CD4-positive, CD25-positive, alpha-beta regulatory T cell (primary cell): ENCODE data around the gene DCAF15. TPM values are rescaled to one million over a fixed set of nuclear protein-coding genes. Genes with fewer than 3 reads are reported as not detected.
"Not testable (repeated sequence)": the region's sequence is repeated elsewhere in the genome, so short reads cannot be mapped to it uniquely, and the experiment has no call there.

Experiments used
- ATAC-seq, 2 donors: fragments of 150-1000 bp; cut with Tn5 transposase; one replicate each; pipeline ENCODE4 v1.10.0; 2021; ENCODE audit warnings: low read depth in 2 of 2, moderate number of reproducible peaks in 2 of 2, moderate library complexity in 1 of 2
- DNase-seq, 3 donors: peaks; one replicate each; pipeline versions ENCODE4 v3.0.0 to v3.0.0-alpha.2; 2012 to 2022; ENCODE audit warnings: mixed read lengths in 1 of 3
- H3K27ac ChIP-seq: one replicate; pipeline ENCODE4 v1.7.0; 2013; ENCODE audit warnings: mild to moderate bottlenecking, low read length; ENCODE audit not compliant: insufficient read depth, poor library complexity, severe bottlenecking
- H3K27me3 ChIP-seq: one replicate; pipeline ENCODE4 v1.7.0; 2013; ENCODE audit warnings: low read length; ENCODE audit not compliant: control insufficient read depth, insufficient read depth
- H3K36me3 ChIP-seq: one replicate; pipeline ENCODE4 v1.7.0; 2013; ENCODE audit warnings: mild to moderate bottlenecking, low read length, moderate library complexity; ENCODE audit not compliant: control insufficient read depth, insufficient read depth
- H3K4me1 ChIP-seq: 2 replicates; pipeline ENCODE4 v1.7.0; 2013; ENCODE audit warnings: mild to moderate bottlenecking, low read length; ENCODE audit not compliant: insufficient read depth, control insufficient read depth, poor library complexity, severe bottlenecking
- H3K4me3 ChIP-seq: one replicate; pipeline ENCODE4 v1.7.0; 2013; ENCODE audit warnings: low read depth, mild to moderate bottlenecking, low read length, moderate library complexity
- H3K9me3 ChIP-seq, 2 experiments: 1 replicate in 1 of 2; 2 replicates in 1 of 2; pipeline ENCODE4 v1.7.0; 2013; ENCODE audit warnings: low read length in 2 of 2, mild to moderate bottlenecking in 1 of 2, moderate library complexity in 1 of 2; ENCODE audit not compliant: control insufficient read depth in 2 of 2
- H3K27ac Mint-ChIP-seq, 3 donors: one replicate each; pipeline ENCODE4 v1.8.0; 2020 to 2022; ENCODE audit warnings: mild to moderate bottlenecking in 3 of 3, mixed read lengths in 3 of 3, moderate library complexity in 2 of 3
- H3K27me3 Mint-ChIP-seq: one replicate; pipeline ENCODE4 v1.8.0; 2022; ENCODE audit warnings: mild to moderate bottlenecking, mixed read lengths
- H3K36me3 Mint-ChIP-seq: one replicate; pipeline ENCODE4 v1.8.0; 2020; ENCODE audit warnings: mixed read lengths
- H3K4me1 Mint-ChIP-seq, 4 donors: one replicate each; pipeline ENCODE4 v1.8.0; 2020 to 2022; ENCODE audit warnings: mixed read lengths in 4 of 4, mild to moderate bottlenecking in 1 of 4
- H3K4me3 Mint-ChIP-seq, 4 donors: one replicate each; pipeline ENCODE4 v1.8.0; 2020 to 2022; ENCODE audit warnings: mild to moderate bottlenecking in 4 of 4, mixed read lengths in 4 of 4, moderate library complexity in 3 of 4
- H3K9me3 Mint-ChIP-seq, 7 donors: one replicate each; pipeline ENCODE4 v1.8.0; 2020 to 2022; ENCODE audit warnings: mixed read lengths in 7 of 7, mild to moderate bottlenecking in 3 of 7, moderate library complexity in 2 of 7
- polyA plus RNA-seq, 4 donors: library from polyadenylated mRNA; unstranded; fragments of 300-500 nt; fragmentation: Illumina TruSeq; gene quantifications; one replicate each; pipeline ENCODE4 v1.2.3, GENCODE V29; 2021
- total RNA-seq: library from RNA; stranded (reverse); gene quantifications from one replicate; pipeline ENCODE4 v1.2.3, GENCODE V29; 2022

The DCAF15 gene
- total and polyA plus RNA-seq, 5 donors from 2014 or later, result 5.3 to 82.9 (median 6.2) TPM

DNA sequence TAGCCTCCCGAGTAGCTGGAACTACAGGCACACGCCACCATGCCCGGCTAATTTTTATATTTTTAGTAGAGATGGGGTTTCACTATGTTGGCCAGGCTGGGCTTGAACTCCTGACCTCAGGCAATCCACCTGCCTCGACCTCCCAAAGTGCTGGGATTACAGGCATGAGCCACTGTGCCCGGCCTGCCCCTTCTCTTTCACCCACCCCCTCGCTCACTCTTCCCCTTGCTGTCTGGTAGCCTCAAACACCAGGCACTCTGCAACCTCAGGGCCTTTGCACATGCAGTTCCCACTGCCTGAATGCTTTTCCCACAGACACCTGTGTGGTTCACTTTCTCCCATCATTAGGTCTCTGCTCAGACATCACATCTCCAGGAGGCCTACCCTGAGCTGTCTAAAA, 30.2 kb upstream of the DCAF15 start:
- H3K27ac ChIP-seq, H3K9me3 Mint-ChIP-seq, H3K4me3 ChIP-seq, H3K27ac Mint-ChIP-seq, DNase-seq, H3K4me1 ChIP-seq, H3K4me1 Mint-ChIP-seq, H3K4me3 Mint-ChIP-seq, H3K27me3 Mint-ChIP-seq, ATAC-seq, H3K9me3 ChIP-seq, H3K27me3 ChIP-seq: not testable (repeated sequence)
- peaks cover 31% of the 10 kb centered on the region for H3K36me3 ChIP-seq
- peaks cover 32% of the 10 kb centered on the region for H3K36me3 Mint-ChIP-seq

DNA sequence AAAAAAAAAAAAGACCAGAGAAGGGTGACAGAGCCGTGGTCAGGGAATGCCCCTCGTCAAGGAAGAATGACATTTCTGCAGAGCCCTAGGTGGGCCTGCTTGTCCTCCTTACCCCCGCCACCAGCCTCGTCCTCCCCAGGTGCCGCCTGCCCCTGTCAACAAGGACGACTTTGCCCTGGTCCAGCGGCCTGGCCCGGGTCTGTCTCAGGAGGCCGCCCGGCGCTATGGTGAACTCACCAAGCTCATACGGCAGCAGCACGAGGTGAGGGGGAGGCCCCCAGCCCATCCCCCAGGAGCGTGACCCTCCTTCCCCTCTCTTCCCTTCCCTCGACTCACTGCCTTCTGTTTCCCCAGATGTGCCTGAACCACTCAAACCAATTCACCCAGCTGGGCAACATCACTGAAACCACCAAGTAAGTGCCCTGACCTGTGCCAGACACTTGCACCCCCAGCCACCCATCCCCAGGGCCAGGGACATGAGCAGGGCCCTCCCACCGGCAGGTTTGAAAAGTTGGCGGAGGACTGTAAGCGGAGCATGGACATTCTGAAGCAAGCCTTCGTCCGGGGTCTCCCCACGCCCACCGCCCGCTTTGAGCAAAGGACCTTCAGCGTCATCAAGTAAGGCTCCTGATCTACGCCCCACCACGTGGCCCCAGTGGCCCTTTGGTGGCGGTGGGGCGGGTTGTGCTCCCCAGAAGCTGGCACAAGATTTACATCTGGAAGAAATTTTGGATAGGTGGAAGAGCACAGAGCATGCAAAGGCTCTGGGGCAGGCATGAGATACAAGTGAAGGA, 28.9 kb upstream of the DCAF15 start:
- Mint-ChIP-seq H3K27ac (no peak overlapping the region), H3K36me3 (peaks cover 36% of the 10 kb centered on the region)
- no peak for ATAC-seq

GRCh38 chr19:13926010-13926409, 26.3 kb upstream of the DCAF15 start:
- Mint-ChIP-seq H3K27me3 (no peaks in the 10 kb centered on the region), H3K9me3 (peaks cover 0 to 2% (median 0%) of the 10 kb centered on the region in 7 donors), H3K27ac (no peak overlapping the region), H3K4me1 (peaks cover 0 to 2% (median 0%) of the 10 kb centered on the region in 4 donors), H3K4me3 (no peak overlapping the region), H3K36me3 (peaks cover 35% of the 10 kb centered on the region)
- Histone ChIP-seq H3K36me3 (peaks cover 23% of the 10 kb centered on the region), H3K27ac (no peak overlapping the region), H3K27me3 (no peaks in the 10 kb centered on the region), H3K4me3 (no peak overlapping the region), H3K4me1 (no peaks in the 10 kb centered on the region), H3K9me3 (no peaks in the 10 kb centered on the region)
- ATAC-seq (no peak), DNase-seq (no peak)

More for the DNA sequence above, 28.9 kb upstream of the DCAF15 start:
- Histone ChIP-seq H3K36me3 (peaks cover 34% of the 10 kb centered on the region), H3K27ac (no peak overlapping the region), H3K4me3 (no peak overlapping the region), H3K9me3 (no peaks in the 10 kb centered on the region), H3K4me1 (no peaks in the 10 kb centered on the region), H3K27me3 (no peaks in the 10 kb centered on the region)
- no peak for DNase-seq
- H3K27me3 Mint-ChIP-seq, result no peaks in the 10 kb centered on the region
- peaks cover 0 to 4% (median 0%) of the 10 kb centered on the region in 4 donors for H3K4me1 Mint-ChIP-seq
- peaks cover 0 to 3% (median 0%) of the 10 kb centered on the region in 7 donors for H3K9me3 Mint-ChIP-seq
- no peak overlapping the region for H3K4me3 Mint-ChIP-seq

DNA sequence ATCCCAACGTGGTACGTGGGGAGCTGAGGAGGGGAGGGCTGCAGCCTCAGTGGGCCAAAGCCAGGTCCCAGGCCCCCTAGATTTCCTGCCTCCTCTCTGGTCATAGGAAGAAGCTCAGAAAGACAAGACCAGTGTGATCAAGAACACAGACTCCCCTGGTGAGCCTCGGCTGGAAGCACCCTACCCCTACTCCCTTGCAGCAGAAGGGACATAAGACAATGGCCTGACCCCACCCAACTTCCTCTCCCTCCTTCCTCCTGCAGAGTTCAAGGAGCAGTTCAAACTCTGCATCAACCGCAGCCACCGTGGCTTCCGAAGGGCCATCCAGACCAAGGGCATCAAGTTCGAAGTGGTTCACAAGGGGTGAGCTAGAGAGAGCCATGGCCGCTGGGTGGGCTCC, 25.6 kb upstream of the DCAF15 start:
- no peaks in the 10 kb centered on the region for H3K4me1 ChIP-seq
- no peaks in the 10 kb centered on the region for H3K27me3 ChIP-seq
- no peak for ATAC-seq
- Mint-ChIP-seq H3K4me1 (no peaks in the 10 kb centered on the region), H3K27ac (peak overlapping the region in 1 of 3 donors; percentile 25), H3K9me3 (no peaks in the 10 kb centered on the region), H3K27me3 (no peaks in the 10 kb centered on the region), H3K36me3 (peaks cover 29% of the 10 kb centered on the region), H3K4me3 (no peak overlapping the region)
- H3K27ac ChIP-seq, result no peak overlapping the region
- DNase-seq, result no peak
- H3K9me3 ChIP-seq, result no peaks in the 10 kb centered on the region
- H3K36me3 ChIP-seq, result peaks cover 21% of the 10 kb centered on the region
- no peak overlapping the region for H3K4me3 ChIP-seq

- peaks cover 0 to 6% (median 2%) of the 10 kb centered on the region in 4 donors for H3K4me1 Mint-ChIP-seq
Measured at GRCh38 chr19:13929340-13929739, 23.0 kb upstream of the DCAF15 start.

GRCh38 chr19:13929956-13930355, 22.4 kb upstream of the DCAF15 start:
- Histone ChIP-seq H3K27ac (no peak overlapping the region), H3K9me3 (no peaks in the 10 kb centered on the region), H3K27me3 (no peaks in the 10 kb centered on the region), H3K36me3 (peaks cover 10% of the 10 kb centered on the region), H3K4me3 (no peak overlapping the region), H3K4me1 (no peaks in the 10 kb centered on the region)
- Mint-ChIP-seq H3K27me3 (peaks cover 5% of the 10 kb centered on the region), H3K9me3 (no peaks in the 10 kb centered on the region), H3K4me3 (no peak overlapping the region), H3K27ac (no peak overlapping the region), H3K36me3 (peaks cover 12% of the 10 kb centered on the region), H3K4me1 (peaks cover 0 to 9% (median 3%) of the 10 kb centered on the region in 4 donors)
- DNase-seq, result no peak
- ATAC-seq, result no peak

More at GRCh38 chr19:13929340-13929739, 23.0 kb upstream of the DCAF15 start:
- DNase-seq (no peak), ATAC-seq (no peak)
- H3K27ac Mint-ChIP-seq, result no peak overlapping the region
- peaks cover 15% of the 10 kb centered on the region for H3K36me3 Mint-ChIP-seq
- H3K27me3 ChIP-seq, result no peaks in the 10 kb centered on the region
- H3K9me3 Mint-ChIP-seq, result no peaks in the 10 kb centered on the region
- peaks cover 13% of the 10 kb centered on the region for H3K36me3 ChIP-seq
- no peaks in the 10 kb centered on the region for H3K4me1 ChIP-seq
- peaks cover 5% of the 10 kb centered on the region for H3K27me3 Mint-ChIP-seq
- H3K9me3 ChIP-seq, result no peaks in the 10 kb centered on the region
- no peak overlapping the region for H3K27ac ChIP-seq
- no peak overlapping the region for H3K4me3 Mint-ChIP-seq
- no peak overlapping the region for H3K4me3 ChIP-seq

DNA sequence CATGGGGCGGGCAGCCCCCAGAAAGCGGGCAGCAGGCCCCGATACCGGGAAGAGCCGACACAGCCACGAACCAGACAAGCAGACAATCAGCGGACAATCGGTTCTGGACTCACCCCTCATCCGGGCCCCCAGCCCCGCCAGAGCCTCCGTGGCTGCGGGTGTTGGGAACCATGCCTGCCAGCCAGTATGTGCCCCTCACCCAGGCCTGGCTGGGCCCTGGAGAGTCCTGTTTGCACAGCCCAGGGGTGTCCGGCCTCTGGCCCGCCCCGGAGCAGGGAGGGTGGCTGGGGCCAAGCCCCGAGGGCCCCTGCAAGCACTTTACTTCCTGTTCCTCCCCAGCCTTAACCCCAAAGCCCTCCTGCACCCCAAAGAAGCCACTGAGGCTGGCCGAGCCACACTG, 21.9 kb upstream of the DCAF15 start:
- ATAC-seq (no peak), DNase-seq (no peak)
- peaks cover 0 to 9% (median 3%) of the 10 kb centered on the region in 4 donors for H3K4me1 Mint-ChIP-seq
- H3K27ac Mint-ChIP-seq, result no peak overlapping the region
- no peak overlapping the region for H3K4me3 Mint-ChIP-seq
- no peaks in the 10 kb centered on the region for H3K9me3 Mint-ChIP-seq
- peaks cover 10% of the 10 kb centered on the region for H3K36me3 Mint-ChIP-seq
- Histone ChIP-seq H3K27ac (no peak overlapping the region), H3K4me1 (no peaks in the 10 kb centered on the region), H3K9me3 (no peaks in the 10 kb centered on the region), H3K4me3 (no peak overlapping the region), H3K27me3 (no peaks in the 10 kb centered on the region), H3K36me3 (peaks cover 10% of the 10 kb centered on the region)
- peaks cover 5% of the 10 kb centered on the region for H3K27me3 Mint-ChIP-seq
